Fibroblast of skin of left quadriceps (primary cell): ENCODE measurements around the gene B3GALNT1.
"Not testable (repeated sequence)": the region's sequence is repeated elsewhere in the genome, so short reads cannot be mapped to it uniquely, and the experiment has no call there.

Source experiments
- DNase-seq, 2 experiments: peaks; one replicate each; pipeline ENCODE4 v3.0.0-alpha.2; 2013; ENCODE audit warnings: low read depth in 2 of 2

Gene B3GALNT1

DNA sequence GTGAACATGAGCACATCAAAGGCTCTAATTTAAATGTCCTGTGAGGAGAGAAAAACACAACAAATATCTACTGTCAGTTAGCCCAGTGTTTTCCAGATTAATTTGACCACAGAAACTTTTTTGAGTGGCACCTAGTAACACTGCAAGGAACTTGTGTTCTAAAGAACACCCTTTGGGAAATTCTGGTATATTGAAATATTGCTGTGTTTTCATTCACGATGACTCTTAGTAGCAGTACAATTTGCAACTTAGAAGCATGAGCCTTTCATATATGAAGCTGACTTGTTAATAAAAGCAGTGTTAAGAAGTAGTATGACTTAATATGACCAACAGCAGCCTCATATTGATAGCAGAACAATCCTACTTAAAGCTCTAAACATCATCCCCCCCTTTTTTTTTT is 32.0 kb downstream of the B3GALNT1 start:
- DNase-seq = no peak

DNA sequence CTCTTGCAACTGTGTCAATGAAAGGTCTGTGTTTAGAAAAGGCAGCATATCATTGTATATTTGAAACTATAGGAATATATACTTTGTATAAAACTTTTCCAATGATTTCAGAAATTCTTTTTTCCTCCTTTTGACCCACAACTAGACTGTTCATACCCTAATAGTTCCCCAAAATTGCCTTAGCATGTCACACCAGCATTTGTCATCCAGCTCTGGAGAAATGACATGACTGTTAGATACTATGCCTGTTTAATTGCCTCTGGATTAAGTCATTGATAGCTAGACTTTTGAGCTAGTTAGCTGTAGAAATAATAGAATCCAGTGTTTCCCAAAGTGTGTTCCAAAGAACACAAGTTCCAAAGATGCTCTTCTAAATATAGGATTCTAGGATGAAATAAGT is 32.4 kb downstream of the B3GALNT1 start:
- no peak for DNase-seq

DNA sequence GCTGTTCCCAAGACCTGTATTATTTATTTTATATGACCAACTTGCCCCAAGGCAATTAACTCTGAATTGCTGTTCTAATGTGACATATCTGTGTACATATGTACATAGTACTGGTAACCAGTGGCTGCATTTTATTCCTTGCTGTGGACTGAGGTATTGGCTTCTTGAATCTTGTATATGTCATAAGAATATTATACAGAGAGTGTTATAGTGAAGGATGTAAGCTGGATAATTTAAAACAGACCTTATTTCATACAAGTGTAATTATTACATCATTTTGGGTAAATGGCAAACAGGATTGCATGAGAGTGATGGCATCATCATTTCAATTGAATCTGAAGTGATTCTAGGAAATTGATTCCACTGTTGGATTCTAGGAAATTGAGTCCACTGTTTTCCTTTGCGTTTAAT is 32.9 kb downstream of the B3GALNT1 start:
- DNase-seq = no peak

DNA sequence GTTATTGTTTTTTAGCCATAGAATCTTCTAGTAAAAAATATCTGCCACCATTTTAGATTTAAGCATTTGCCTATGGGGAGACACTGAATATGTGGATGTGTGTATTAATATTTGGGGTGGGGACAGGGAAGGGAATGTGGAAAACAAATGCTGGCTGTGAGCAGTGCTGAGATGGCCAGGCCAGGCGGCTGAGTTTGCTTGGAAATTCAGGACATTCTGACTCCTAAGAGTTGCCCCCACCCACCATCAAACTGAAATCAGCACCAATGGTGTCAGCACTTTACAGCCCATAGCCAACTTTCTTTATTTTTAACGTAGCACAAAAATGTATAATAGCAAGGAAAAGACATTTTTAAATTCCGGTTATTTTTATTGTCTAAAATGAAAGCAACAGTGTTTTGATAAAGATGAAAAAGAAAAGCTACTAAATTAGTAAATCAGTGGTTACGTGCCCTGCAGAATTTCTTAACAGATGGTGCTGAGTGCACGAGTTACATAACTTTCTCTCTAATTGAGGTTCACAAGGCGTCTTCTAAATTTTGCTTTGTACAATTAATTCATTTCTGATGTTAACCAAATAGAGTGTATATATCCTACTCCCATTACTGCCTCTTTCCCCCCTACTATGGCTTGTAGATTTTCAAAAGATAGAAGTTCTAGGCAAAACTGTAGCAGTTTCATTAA is 34.0 kb downstream of the B3GALNT1 start:
- no peak for DNase-seq

DNA sequence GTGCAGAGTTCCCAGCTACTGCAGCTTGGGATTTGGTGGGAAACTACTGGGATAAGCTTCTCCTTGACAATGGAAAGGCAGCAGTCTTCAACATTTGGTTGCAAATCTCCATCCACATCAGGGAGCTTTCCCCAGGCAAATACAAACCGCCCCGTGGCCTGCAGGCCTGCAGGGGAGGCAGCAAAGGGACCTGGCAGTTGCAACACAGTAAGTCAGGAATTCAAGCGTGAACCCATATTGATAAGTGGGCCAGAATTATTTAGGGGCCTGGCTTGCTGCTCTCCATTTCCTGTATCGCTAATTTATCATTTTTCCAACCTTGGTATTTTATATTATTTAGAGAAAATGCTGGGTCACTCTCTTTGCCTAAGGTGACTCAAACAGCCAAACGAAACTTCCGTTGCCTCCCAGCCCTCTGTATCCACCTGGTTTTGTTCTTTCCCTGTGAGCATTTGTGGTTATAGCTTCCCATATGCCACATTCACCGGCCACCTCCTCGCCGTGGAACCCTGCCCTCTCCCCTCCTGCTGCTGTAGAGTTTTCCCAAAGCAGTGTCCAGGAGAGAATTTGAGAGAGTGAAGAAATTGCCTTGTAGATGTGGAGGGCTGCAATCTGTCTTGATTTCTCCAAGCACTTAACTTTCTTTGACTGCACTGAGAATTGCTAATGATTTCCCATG is 34.8 kb downstream of the B3GALNT1 start:
- DNase-seq = no peak

DNA sequence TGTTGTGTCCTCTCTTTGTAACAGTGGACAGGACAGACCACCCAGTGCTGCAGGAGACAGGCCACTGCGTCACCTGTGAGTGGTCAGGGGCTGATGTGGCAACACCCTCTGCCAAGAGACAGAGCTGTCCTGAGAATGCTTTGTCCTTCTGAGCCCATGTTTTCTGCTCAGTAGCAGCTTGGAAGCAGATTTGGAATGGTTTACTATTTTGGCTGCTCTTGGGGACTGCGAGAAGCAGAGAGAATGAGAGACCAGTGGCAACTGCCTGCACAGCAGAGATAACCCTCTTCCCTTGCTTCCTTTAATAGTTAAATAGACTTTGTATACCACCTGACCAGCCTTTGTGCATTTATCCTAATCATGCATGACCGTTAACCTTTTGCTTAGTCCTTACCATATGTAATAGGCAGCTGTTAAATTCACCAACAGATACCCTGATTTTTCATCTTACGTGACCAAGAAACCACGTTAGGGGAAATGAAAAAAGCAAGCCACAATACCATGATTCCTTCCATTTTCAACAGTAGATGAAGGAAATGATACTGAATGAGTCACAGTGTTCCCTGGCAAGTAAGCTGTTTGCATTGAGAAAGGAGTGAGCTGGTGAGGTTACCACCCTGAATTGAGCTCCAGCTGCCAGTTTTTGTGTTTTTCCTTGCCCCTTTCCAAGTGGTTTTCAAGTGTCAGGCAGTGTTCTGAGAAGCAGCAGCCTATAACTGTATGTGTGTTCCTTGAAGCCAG is 35.5 kb downstream of the B3GALNT1 start:
- peak; percentile 8 to 10 for DNase-seq

DNA sequence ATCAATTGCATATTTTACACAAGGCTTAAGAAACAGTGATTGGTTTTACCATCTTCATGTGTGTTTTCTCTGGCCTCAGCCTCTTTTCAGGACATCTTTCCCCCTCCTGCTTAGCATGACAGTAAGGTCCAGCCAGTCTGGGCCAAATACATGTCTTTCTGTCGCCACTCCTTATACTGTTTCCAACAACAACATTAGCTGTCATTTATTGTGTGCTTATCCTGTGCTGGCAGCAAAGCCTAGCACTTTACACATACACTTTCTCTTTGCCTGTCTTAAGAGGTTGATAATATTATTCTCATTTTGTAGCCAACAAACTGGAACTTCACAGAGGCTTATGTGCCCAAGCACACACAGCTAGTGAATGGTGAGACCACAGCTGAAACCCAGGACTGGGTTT is 37.8 kb downstream of the B3GALNT1 start:
- DNase-seq = no peak

DNA sequence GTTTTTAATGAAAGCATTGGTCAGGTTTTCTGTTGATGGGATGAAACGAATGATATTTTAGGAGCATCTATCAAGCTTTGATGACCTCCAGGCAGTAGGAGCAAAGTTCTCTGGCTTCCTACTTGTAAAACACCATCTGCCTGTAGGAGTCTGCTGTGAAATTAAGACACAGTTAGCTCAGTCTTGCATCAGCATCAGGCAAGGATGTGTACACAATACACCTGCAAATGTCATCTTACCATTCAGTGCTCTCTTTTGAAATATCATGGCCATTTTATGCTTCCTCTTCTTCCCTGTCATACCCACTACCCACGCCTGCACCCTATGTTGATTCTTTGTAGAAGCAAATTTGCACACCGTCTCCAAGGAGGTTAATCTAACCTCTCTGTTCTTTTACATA is 38.2 kb downstream of the B3GALNT1 start:
- DNase-seq = no peak

DNA sequence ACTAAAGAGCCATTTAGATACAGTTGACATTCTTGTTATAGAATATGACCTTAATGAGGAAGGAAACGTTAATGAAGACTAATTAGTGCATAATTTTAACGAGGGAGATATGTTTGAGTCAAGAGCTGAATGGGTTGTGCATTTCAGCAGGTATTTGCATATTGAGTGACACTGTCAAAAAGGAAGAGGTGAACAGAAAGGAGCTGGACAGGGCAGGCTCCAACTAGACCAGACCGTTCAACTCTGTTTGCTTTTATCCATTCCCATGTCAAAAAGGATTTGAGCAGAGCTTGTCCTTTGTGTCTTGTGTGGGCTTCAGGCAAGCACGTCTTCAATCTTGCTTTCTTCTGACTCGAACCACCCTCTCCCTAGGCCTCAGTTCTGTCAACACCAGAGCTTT is 40.7 kb downstream of the B3GALNT1 start:
- no peak for DNase-seq

DNA sequence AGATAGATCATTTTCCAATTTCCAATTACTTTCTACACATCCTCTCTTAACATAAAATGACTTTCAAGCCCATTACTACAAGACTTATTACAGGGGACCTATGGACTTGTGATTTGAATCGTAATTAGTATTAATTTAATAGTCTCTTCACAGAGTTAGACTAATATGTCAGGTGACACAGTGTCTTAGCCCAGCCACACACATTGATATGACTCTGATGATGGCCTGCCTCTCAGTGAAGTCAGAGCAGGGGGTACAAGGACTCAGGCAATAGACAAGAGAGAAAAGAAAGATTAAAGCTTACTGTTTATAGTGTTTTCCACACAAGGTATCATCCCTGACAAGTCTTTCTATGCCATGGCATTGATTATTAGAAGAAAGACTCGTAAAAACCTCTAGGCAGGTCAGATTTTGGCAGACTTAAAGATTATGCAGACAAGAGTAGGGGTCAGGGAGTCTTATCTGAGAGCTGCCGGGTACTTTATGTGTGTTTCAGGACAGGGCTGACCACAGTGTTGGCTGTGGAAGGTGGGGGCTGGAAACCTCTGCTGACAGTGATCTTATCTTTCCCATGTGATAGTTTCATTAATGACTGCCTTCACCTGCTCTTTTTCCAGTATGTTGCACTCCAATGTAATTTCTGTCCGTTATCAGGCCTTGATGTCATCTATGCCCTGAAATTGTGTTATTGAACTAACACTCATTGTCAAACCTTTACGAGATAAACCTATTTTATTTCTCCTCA is 50.1 kb downstream of the B3GALNT1 start:
- DNase-seq = no peak

DNA sequence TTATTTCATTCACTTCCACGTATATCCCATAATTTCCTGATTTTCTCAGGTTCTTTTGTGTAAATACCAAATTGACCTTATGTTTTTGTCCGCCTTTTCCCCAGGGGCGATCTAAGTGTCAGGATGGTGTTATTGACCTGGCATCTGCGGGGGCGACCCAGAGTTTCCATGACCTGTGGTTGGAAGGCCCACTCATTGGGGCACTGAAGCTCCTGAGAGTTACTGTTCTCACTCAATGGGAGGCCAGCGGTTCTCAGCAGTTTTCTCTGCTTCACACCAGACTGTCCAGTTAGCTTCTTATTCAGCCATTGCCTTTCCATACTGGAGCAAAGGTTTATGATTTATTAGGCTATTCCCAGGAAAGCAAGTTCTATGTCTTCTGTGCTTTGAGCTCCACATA is 53.3 kb downstream of the B3GALNT1 start:
- DNase-seq = no peak

DNA sequence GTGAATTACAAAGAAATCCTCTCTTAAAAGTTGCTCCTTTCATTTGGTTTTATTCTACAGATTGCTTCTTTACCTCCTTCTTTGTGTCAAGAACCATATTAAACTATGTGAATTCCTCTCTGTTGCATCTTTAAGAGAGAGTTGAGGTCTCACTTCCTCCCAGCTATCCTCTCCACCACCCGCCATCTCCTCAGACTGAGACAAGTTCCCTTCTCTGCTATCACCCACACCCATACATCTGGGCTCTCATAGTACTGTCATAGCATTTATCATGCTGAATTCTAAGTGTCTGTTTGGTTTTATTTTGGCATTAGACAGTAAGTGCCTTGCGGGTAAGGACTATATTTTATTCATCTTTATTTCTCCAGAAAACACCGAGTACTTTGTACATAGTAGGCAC is 54.2 kb downstream of the B3GALNT1 start:
- DNase-seq = no peak

DNA sequence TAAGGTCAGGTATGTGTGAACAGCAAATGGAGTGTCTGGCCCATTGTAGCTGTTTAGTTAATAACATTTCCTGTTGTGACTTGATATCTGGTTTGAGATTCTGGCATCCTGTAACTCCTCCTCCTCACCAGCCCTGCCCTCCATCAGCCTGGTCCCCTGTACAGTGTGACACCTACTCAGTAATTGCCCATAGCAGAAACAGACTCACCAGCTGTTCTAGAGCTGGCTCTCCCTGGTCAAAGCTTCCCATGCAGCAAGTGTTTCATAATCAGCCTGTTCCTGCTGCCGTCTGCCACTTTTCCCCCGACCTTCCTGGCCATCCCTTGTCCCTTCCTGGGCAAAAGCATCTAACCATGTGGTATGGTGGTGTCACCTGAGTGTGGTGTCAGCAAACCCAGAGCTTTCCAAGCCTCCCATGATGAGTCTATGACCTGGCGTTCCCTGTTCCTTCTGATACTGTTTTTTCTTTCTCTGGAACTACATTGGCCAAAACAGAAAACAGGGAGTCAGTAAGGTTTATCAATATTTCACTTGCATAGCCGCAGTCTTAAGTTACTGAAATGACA is 55.4 kb downstream of the B3GALNT1 start:
- DNase-seq = no peak

DNA sequence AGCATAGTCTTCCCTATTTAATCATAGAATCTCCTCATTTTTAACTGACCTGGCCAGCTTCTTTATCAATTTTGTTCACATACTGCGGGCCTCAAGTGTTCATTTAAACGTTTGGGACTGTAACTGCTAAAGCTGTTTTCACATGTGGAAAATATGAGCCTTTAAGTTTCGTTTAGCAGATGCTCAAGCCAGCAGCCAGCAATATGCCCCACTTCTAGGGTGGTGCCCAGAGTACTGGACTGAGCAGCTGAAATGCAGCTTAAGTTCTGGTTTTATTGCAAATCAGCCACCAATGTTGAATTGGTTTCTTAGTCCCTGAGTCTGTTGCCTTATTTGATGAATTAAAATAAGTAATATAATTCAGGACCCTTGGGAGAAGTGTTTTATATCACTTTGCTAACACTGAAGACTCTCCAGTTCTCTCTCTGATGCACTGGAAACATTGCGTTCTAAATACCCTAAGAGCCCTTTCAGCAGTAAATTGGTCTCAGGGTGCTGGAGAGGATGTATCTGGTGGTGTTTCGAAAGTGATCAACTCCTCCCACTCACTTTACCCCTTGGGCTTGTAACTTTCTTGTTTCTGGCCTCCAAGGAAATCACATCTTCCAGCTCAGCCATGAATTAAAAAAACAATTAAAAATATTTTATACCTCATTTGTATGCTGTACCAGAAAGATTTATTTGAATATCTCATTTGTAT is 61.7 kb downstream of the B3GALNT1 start:
- no peak for DNase-seq

DNA sequence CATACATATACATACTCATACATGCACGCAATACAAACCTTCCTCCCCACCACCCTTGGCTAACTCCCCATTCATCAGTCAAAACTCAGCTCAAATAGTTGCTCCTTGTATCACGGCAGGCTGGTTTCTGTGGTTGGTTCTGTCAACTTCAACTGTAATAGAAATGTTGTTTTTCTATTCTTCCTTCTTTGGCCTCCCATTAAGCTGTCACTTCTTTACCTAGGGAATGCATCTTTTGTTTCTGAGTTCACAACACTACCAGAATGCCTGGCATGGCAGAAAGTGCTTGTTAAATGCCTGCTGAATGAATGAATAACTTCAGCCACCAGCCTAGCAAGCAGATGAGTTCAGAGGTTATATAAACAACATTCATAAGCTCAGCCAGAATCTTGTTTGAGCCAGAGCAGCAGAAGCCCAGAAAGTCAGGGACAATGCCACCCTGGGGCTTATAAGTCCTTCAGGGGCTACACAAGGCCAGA is 63.1 kb downstream of the B3GALNT1 start:
- no peak for DNase-seq

DNA sequence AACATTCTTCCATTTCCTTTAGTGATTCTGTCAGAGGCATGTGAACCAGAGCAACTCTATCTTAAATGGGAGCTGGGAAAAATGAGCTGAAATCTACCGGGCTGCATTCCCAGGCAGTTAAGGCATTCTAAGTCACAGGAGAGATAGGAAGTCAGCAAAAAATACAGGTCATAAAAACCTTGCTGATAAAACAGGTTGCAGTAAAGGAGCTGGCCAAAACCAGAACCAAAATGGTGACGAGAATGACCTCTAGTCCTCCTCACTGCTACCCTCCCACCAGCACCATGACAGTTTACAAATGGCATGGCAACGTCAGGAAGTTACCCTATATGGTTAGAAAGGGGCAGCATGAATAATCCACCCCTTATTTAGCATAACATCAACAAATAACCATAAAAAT is 66.4 kb downstream of the B3GALNT1 start:
- DNase-seq = no peak

DNA sequence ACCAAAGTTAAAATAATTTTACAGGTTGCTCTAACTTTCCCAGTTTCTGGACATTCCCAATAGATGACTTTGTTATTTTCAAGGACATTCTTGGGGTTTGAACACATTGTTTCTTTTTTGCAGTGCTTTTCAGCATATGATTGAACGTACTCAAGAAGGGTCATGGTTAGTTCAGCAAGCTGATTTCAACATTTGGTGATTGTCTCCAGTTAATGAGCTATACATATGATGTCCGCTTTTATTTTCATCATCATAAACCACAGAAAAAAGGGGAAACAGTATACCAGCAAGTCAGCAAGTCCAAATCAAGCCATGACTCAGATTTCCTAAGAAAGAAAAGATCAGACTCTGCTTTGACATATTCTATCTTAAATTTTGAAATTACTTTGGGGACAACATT is 69.4 kb downstream of the B3GALNT1 start:
- DNase-seq = peak; percentile 19 to 22

DNA sequence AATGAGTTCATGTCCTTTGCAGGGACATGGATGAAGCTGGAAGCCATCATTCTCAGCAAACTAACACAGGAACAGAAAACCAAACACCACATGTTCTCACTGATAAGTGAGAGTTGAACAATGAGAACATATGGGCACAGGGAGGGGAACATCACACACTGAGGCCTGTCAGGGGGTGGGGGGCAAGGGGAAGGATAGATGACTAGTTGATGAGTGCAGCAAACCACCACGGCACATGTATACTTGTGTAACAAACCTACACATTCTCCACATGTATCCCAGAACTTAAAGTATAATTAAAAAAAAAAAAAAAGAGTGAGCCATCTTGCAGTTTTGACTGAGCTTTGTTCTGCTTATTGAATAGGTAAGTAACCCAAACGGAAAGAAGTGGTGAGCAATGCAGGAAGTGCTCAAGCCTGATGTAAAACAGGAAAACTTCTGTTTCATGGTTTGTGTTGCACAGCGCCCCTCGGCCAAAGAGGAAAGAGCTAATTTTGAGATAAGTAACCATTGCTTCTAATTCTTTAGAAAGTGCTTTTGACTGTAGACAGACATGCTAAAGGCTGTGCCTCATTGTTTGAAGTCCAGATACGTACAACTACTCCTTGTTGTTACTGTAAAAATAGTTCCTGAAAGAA is 70.1 kb downstream of the B3GALNT1 start:
- not testable (repeated sequence) for DNase-seq
